PFSK-1 (cell line): ENCODE data around the gene RSRP1.

ENCODE experiments used
- POLR2AphosphoS5 ChIP-seq: IDR thresholded peaks from 2 replicates; pipeline ENCODE4 v1.6.1; 2012; ENCODE audit warnings: low read depth, mild to moderate bottlenecking, control low read depth, low read length, moderate library complexity
- SIN3A ChIP-seq: IDR thresholded peaks from 2 replicates; pipeline ENCODE4 v1.6.1; 2012; ENCODE audit warnings: mild to moderate bottlenecking, low read length, moderate library complexity, borderline replicate concordance; ENCODE audit not compliant: insufficient read depth

GRCh38 chr1:25206201-25206600 lies 41.1 kb downstream of the RSRP1 start:
- no peak for TF ChIP-seq SIN3A
- TF ChIP-seq POLR2AphosphoS5 = no peak
